WI38 (cell line): Measurements from ENCODE around the gene PGLYRP2.

Experiments
- H3K4me3 ChIP-seq: 2 replicates; pipeline ENCODE4 v1.5.1; 2011; ENCODE audit warnings: low read depth, mild to moderate bottlenecking, control low read depth, low read length
- CTCF ChIP-seq: IDR thresholded peaks from 2 replicates; pipeline ENCODE4 v1.5.1; 2012; ENCODE audit warnings: low read depth, mild to moderate bottlenecking, control low read depth, low read length

PGLYRP2 gene

GRCh38 chr19:15467734-15468214 lies 11.5 kb downstream of the PGLYRP2 start:
- TF ChIP-seq CTCF, result no peak
- no peak overlapping the region for H3K4me3 ChIP-seq

- no peak overlapping the region for H3K4me3 ChIP-seq
Measured at GRCh38 chr19:15466851-15467733, 12.2 kb downstream of the PGLYRP2 start.

GRCh38 chr19:15464394-15465385 lies 14.6 kb downstream of the PGLYRP2 start, which contains the start of gene RASAL3:
Gene RASAL3, minus strand, starts transcription at chr19:15464544. Its CDS starts 186 bp downstream, at chr19:15464358.
- TF ChIP-seq CTCF, result no peak
- H3K4me3 ChIP-seq, result no peak within 1 kb of the TSS

More at GRCh38 chr19:15466851-15467733, 12.2 kb downstream of the PGLYRP2 start:
- no peak for TF ChIP-seq CTCF

- no peak for TF ChIP-seq CTCF
- no peak overlapping the region for H3K4me3 ChIP-seq
Measured at GRCh38 chr19:15463861-15464371, 15.4 kb downstream of the PGLYRP2 start.

- TF ChIP-seq CTCF, result no peak
Measured at GRCh38 chr19:15461694-15462093, 17.6 kb downstream of the PGLYRP2 start.

GRCh38 chr19:15457701-15458484 lies 21.4 kb downstream of the PGLYRP2 start:
- H3K4me3 ChIP-seq, result no peak overlapping the region

More at GRCh38 chr19:15461694-15462093, 17.6 kb downstream of the PGLYRP2 start:
- H3K4me3 ChIP-seq, result no peak overlapping the region

More at GRCh38 chr19:15457701-15458484, 21.4 kb downstream of the PGLYRP2 start:
- TF ChIP-seq CTCF, result no peak
